ENCODE results near the gene GPANK1. TPM values are rescaled to one million over a fixed set of nuclear protein-coding genes. Genes with fewer than 3 reads are reported as not detected.

The GPANK1 gene
- total and polyA plus RNA-seq, 2 donors (not counting 1 experiment from before 2014, with no cell fraction given), result 22.6 to 24.3 TPM

GRCh38 chr6:31643818-31644454 lies 20.9 kb downstream of the GPANK1 start:
- ATAC-seq (ENCODE audit: low read depth), result no peak
- Histone ChIP-seq H4K20me1 (ENCODE audit: control insufficient read depth, insufficient read depth, low read length, poor library complexity, severe bottlenecking) (peaks cover 33% of the 10 kb centered on the region), H3K9ac (ENCODE audit: low read length) (no peak overlapping the region), H3K27ac (ENCODE audit: low read length in 2 of 2) (no peak overlapping the region), H3K9me3 (ENCODE audit: control extremely low read depth in 1 of 3, control insufficient read depth in 2 of 3, insufficient read depth in 1 of 3, low read length in 2 of 3) (no peaks in the 10 kb centered on the region), H3K4me3 (ENCODE audit: control extremely low read depth in 1 of 5, extremely low read depth in 1 of 5, insufficient read depth in 1 of 5, low read depth in 2 of 5, low read length in 4 of 5) (no peak overlapping the region), H3K4me2 (replicated peaks; ENCODE audit: low read depth, low read length, poor library complexity, severe bottlenecking) (no peak overlapping the region), H3K27me3 (replicated peaks in 1 of 4; ENCODE audit: control extremely low read depth in 1 of 4, control insufficient read depth in 3 of 4, insufficient read depth in 4 of 4, low read length in 3 of 4) (no peaks in the 10 kb centered on the region), H2AFZ (ENCODE audit: insufficient read depth, low read depth, low read length, poor library complexity, severe bottlenecking) (no peak overlapping the region), H3K36me3 (replicated peaks in 1 of 2; ENCODE audit: control extremely low read depth in 1 of 2, control insufficient read depth in 1 of 2, extremely low read depth in 1 of 2, insufficient read depth in 2 of 2, low read length in 1 of 2) (peaks cover 10 to 93% of the 10 kb centered on the region in 2 experiments), H3K4me1 (ENCODE audit: control insufficient read depth in 2 of 2, insufficient read depth in 2 of 2, low read length in 2 of 2) (no peaks in the 10 kb centered on the region), H3K79me2 (ENCODE audit: control insufficient read depth, insufficient read depth, low read length) (peaks cover 19% of the 10 kb centered on the region)
- no peaks in the 10 kb centered on the region for H3K4me1 Mint-ChIP-seq
- DNase-seq, result no peak
- H3K9me3 Mint-ChIP-seq (ENCODE audit: insufficient read depth), result no peaks in the 10 kb centered on the region
- H3K27ac Mint-ChIP-seq, result no peak overlapping the region
- intact Hi-C loops (cut with micrococcal nuclease), result no loop called here
- no peaks in the 10 kb centered on the region for H3K27me3 Mint-ChIP-seq
- no peak overlapping the region for H3K4me3 Mint-ChIP-seq
- ChIA-PET POLR2A (no interaction called here), CTCF (interaction anchor here (0.7 kb wide), 1 partner anchor 49 kb away, joined by 4 read pairs; no protein-coding TSS in a partner anchor)
- no peak for TF ChIP-seq CTCF (IDR thresholded peaks at IDR 0.05)
- no peak for TF ChIP-seq EZH2 (IDR thresholded peaks at IDR 0.05; ENCODE audit: borderline replicate concordance, insufficient read depth, low read depth, low read length, poor library complexity, severe bottlenecking)
- 97% methylated on average over 10 of the region's 17 CpGs for WGBS (ENCODE audit: insufficient coverage)

- ChIA-PET POLR2A (interaction anchor here (0.7 to 1.0 kb wide), 2 partner anchors 20 kb away, joined by 3 to 4 read pairs; no protein-coding TSS in a partner anchor), CTCF (no interaction called here)
- 95% methylated on average over 4 of the region's 6 CpGs for whole genome bisulfite sequencing (ENCODE audit: insufficient coverage)
- no peak for TF ChIP-seq EZH2 (IDR thresholded peaks at IDR 0.05; ENCODE audit: borderline replicate concordance, insufficient read depth, low read depth, low read length, poor library complexity, severe bottlenecking)
- no peak for TF ChIP-seq CTCF (IDR thresholded peaks at IDR 0.05)
- DNase-seq (no peak), ATAC-seq (ENCODE audit: low read depth) (no peak)
- Histone ChIP-seq H3K4me1 (ENCODE audit: control insufficient read depth in 2 of 2, insufficient read depth in 2 of 2, low read length in 2 of 2) (no peaks in the 10 kb centered on the region), H3K27ac (ENCODE audit: low read length in 2 of 2) (no peak overlapping the region), H3K36me3 (replicated peaks in 1 of 2; ENCODE audit: control extremely low read depth in 1 of 2, control insufficient read depth in 1 of 2, extremely low read depth in 1 of 2, insufficient read depth in 2 of 2, low read length in 1 of 2) (peaks cover 9 to 92% of the 10 kb centered on the region in 2 experiments), H3K27me3 (replicated peaks in 1 of 4; ENCODE audit: control extremely low read depth in 1 of 4, control insufficient read depth in 3 of 4, insufficient read depth in 4 of 4, low read length in 3 of 4) (no peaks in the 10 kb centered on the region), H3K4me3 (ENCODE audit: control extremely low read depth in 1 of 5, extremely low read depth in 1 of 5, insufficient read depth in 1 of 5, low read depth in 2 of 5, low read length in 4 of 5) (no peak overlapping the region), H3K9ac (ENCODE audit: low read length) (no peak overlapping the region), H3K4me2 (replicated peaks; ENCODE audit: low read depth, low read length, poor library complexity, severe bottlenecking) (no peak overlapping the region), H2AFZ (ENCODE audit: insufficient read depth, low read depth, low read length, poor library complexity, severe bottlenecking) (no peak overlapping the region), H3K79me2 (ENCODE audit: control insufficient read depth, insufficient read depth, low read length) (peaks cover 11% of the 10 kb centered on the region), H3K9me3 (ENCODE audit: control extremely low read depth in 1 of 3, control insufficient read depth in 2 of 3, insufficient read depth in 1 of 3, low read length in 2 of 3) (no peaks in the 10 kb centered on the region), H4K20me1 (ENCODE audit: control insufficient read depth, insufficient read depth, low read length, poor library complexity, severe bottlenecking) (peaks cover 24% of the 10 kb centered on the region)
- intact Hi-C loops (cut with micrococcal nuclease), result no loop called here
- Mint-ChIP-seq H3K27me3 (no peaks in the 10 kb centered on the region), H3K27ac (no peak overlapping the region), H3K4me1 (no peaks in the 10 kb centered on the region), H3K4me3 (no peak overlapping the region), H3K9me3 (ENCODE audit: insufficient read depth) (no peaks in the 10 kb centered on the region)
These were observed 21.8 kb downstream of the GPANK1 start for GRCh38 chr6:31642798-31643570.

Measured in B cell (primary cell).